HEK293 (cell line): ENCODE results near the gene ITPKB.

Source experiments
- GLIS2 ChIP-seq: fragments of 450-650 bp; formaldehyde crosslinking; IDR thresholded peaks from 2 replicates; pipeline ENCODE4 v1.5.1; 2016; ENCODE audit warnings: missing biosample characterization, missing genetic modification characterization
- KLF10 ChIP-seq: fragments of 450-650 bp; IDR thresholded peaks from 2 replicates; pipeline ENCODE4 v1.5.1; 2018; ENCODE audit warnings: missing biosample characterization, mild to moderate bottlenecking, missing genetic modification characterization
- KLF8 ChIP-seq: fragments of 450-650 bp; formaldehyde crosslinking; IDR thresholded peaks from 2 replicates; pipeline ENCODE4 v1.5.1; 2016; ENCODE audit warnings: missing biosample characterization, missing genetic modification characterization
- RBAK ChIP-seq: fragments of 450-650 bp; formaldehyde crosslinking; IDR thresholded peaks from 2 replicates; pipeline ENCODE4 v1.5.1; 2016; ENCODE audit warnings: missing biosample characterization, missing genetic modification characterization
- SCRT2 ChIP-seq: fragments of 450-650 bp; formaldehyde crosslinking; IDR thresholded peaks from 2 replicates; pipeline ENCODE4 v1.5.1; 2016; ENCODE audit warnings: missing biosample characterization, missing genetic modification characterization
- SP7 ChIP-seq: fragments of 450-650 bp; formaldehyde crosslinking; IDR thresholded peaks from 2 replicates; pipeline ENCODE4 v1.5.1; 2016; ENCODE audit warnings: missing biosample characterization, missing genetic modification characterization
- ZBTB7A ChIP-seq: fragments of 450-650 bp; formaldehyde crosslinking; IDR thresholded peaks from 2 replicates; pipeline ENCODE4 v1.5.1; 2016; ENCODE audit warnings: low read depth, missing biosample characterization, missing genetic modification characterization
- ZBTB8A ChIP-seq: fragments of 450-650 bp; formaldehyde crosslinking; IDR thresholded peaks from 2 replicates; pipeline ENCODE4 v1.5.1; 2016; ENCODE audit warnings: missing biosample characterization, missing genetic modification characterization
- ZFP41 ChIP-seq: fragments of 450-650 bp; formaldehyde crosslinking; IDR thresholded peaks from 2 replicates; pipeline ENCODE4 v1.5.1; 2016; ENCODE audit warnings: missing biosample characterization, missing genetic modification characterization, borderline replicate concordance
- ZIC2 ChIP-seq: fragments of 450-650 bp; formaldehyde crosslinking; IDR thresholded peaks from 2 replicates; pipeline ENCODE4 v1.5.1; 2016; ENCODE audit warnings: missing biosample characterization, missing genetic modification characterization
- ZNF146 ChIP-seq: fragments of 450-650 bp; formaldehyde crosslinking; IDR thresholded peaks from 2 replicates; pipeline ENCODE4 v1.5.1; 2016; ENCODE audit warnings: missing biosample characterization, missing genetic modification characterization
- ZNF211 ChIP-seq: fragments of 450-650 bp; formaldehyde crosslinking; IDR thresholded peaks from 2 replicates; pipeline ENCODE4 v1.5.1; 2016; ENCODE audit warnings: low read depth, missing biosample characterization, missing genetic modification characterization
- ZNF223 ChIP-seq: fragments of 450-650 bp; formaldehyde crosslinking; IDR thresholded peaks from 2 replicates; pipeline ENCODE4 v1.5.1; 2016; ENCODE audit warnings: missing biosample characterization, missing genetic modification characterization
- ZNF335 ChIP-seq: fragments of 450-650 bp; formaldehyde crosslinking; conservative IDR thresholded peaks from 2 replicates; pipeline ENCODE4 v1.5.1; 2016; ENCODE audit warnings: missing biosample characterization, missing genetic modification characterization
- ZNF394 ChIP-seq: fragments of 450-650 bp; formaldehyde crosslinking; IDR thresholded peaks from 2 replicates; pipeline ENCODE4 v1.5.1; 2016; ENCODE audit warnings: missing biosample characterization, missing genetic modification characterization, mild to moderate bottlenecking, moderate library complexity, borderline replicate concordance
- ZNF433 ChIP-seq: fragments of 450-650 bp; formaldehyde crosslinking; IDR thresholded peaks from 2 replicates; pipeline ENCODE4 v1.5.1; 2016; ENCODE audit warnings: missing biosample characterization, missing genetic modification characterization, low read depth
- ZNF48 ChIP-seq: fragments of 450-650 bp; formaldehyde crosslinking; IDR thresholded peaks from 2 replicates; pipeline ENCODE4 v1.5.1; 2016; ENCODE audit warnings: missing biosample characterization, missing genetic modification characterization
- ZNF529 ChIP-seq: fragments of 450-650 bp; formaldehyde crosslinking; IDR thresholded peaks from 2 replicates; pipeline ENCODE4 v1.5.1; 2017; ENCODE audit warnings: missing genetic modification characterization, missing biosample characterization; ENCODE audit not compliant: insufficient replicate concordance
- ZNF530 ChIP-seq: fragments of 450-650 bp; formaldehyde crosslinking; IDR thresholded peaks from 2 replicates; pipeline ENCODE4 v1.5.1; 2016; ENCODE audit warnings: low read depth, missing biosample characterization, missing genetic modification characterization
- ZNF560 ChIP-seq: fragments of 450-650 bp; formaldehyde crosslinking; IDR thresholded peaks from 2 replicates; pipeline ENCODE4 v1.5.1; 2017; ENCODE audit warnings: missing biosample characterization, missing genetic modification characterization, borderline replicate concordance
- ZNF600 ChIP-seq: fragments of 450-650 bp; formaldehyde crosslinking; IDR thresholded peaks from 2 replicates; pipeline ENCODE4 v1.5.1; 2016; ENCODE audit warnings: missing biosample characterization, missing genetic modification characterization
- ZNF629 ChIP-seq: fragments of 450-650 bp; formaldehyde crosslinking; IDR thresholded peaks from 2 replicates; pipeline ENCODE4 v1.5.1; 2017; ENCODE audit warnings: missing biosample characterization, missing genetic modification characterization
- ZNF660 ChIP-seq: fragments of 450-650 bp; IDR thresholded peaks from 2 replicates; pipeline ENCODE4 v1.5.1; 2018; ENCODE audit warnings: missing biosample characterization, mild to moderate bottlenecking, missing genetic modification characterization
- ZNF701 ChIP-seq: fragments of 450-650 bp; formaldehyde crosslinking; IDR thresholded peaks from 2 replicates; pipeline ENCODE4 v1.5.1; 2016; ENCODE audit warnings: missing biosample characterization, missing genetic modification characterization
- ZNF843 ChIP-seq: fragments of 450-650 bp; formaldehyde crosslinking; IDR thresholded peaks from 2 replicates; pipeline ENCODE4 v1.5.1; 2016; ENCODE audit warnings: missing biosample characterization, missing genetic modification characterization
- ZSCAN30 ChIP-seq: fragments of 450-650 bp; IDR thresholded peaks from 2 replicates; pipeline ENCODE4 v1.5.1; 2018; ENCODE audit warnings: missing biosample characterization, mild to moderate bottlenecking, missing genetic modification characterization, moderate library complexity
- TF ChIP-seq, protein P1 (sequence below): fragments of 450-650 bp; formaldehyde crosslinking; IDR thresholded peaks from 2 replicates; pipeline ENCODE4 v1.5.1; 2016; ENCODE audit warnings: missing biosample characterization, missing genetic modification characterization
- TF ChIP-seq, protein P2 (sequence below): fragments of 450-650 bp; formaldehyde crosslinking; IDR thresholded peaks from 2 replicates; pipeline ENCODE4 v1.5.1; 2017; ENCODE audit warnings: missing biosample characterization, missing genetic modification characterization
- TF ChIP-seq, protein P3 (sequence below): IDR thresholded peaks from 2 replicates; pipeline ENCODE4 v1.6.1; 2011; ENCODE audit warnings: mild to moderate bottlenecking, low read depth, low read length, borderline replicate concordance
- TF ChIP-seq, protein P4 (sequence below): fragments of 450-650 bp; formaldehyde crosslinking; optimal IDR thresholded peaks from 2 replicates; pipeline ENCODE3; 2016; ENCODE audit warnings: missing biosample characterization, mild to moderate bottlenecking, missing genetic modification characterization

The ITPKB gene

DNA sequence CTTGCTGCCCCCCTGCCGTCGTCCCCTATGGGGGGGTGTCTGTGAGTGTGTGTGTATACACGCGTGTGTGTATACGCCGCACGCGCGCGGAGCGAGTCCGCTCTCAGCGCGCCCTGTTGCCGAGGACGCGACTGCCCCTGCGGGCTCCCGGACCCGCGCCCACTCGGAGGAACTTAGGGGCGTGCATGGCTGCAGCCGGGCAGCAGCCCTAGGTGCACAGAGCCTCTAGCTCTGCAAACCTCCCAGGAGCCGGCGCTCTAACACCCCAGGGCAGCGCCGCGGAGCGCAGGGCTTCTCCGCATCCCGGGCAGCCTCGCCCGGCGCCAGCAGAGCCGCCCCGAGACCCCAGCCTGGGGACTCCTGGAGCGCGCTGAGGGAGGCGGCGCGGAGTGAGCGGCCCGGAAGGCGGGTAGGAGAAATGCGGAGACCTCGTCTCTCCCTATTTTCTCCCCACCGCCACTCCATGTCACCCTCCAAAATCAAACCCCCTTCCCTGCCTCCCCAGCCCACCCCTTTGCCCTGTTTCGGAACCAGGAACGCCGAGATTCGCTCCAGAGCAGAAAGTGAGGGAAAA is 574 bp downstream of the ITPKB start (continued):
- TF ChIP-seq ZNF48 (no peak), SCRT2 (0 out of 2 replicates have a peak, but pooled peaks have one; percentile 14), ZNF223 (tag by site-specific recombination) (no peak), ZNF629 (no peak), ZNF146 (no peak), ZNF701 (tag by site-specific recombination) (no peak), ZNF433 (tag by site-specific recombination) (no peak), ZNF560 (tag by site-specific recombination) (no peak), ZSCAN30 (tag by site-specific recombination) (peak; percentile 61; the same call in 1 of the 2 replicates), KLF8 (tag by site-specific recombination) (no peak), ZFP41 (tag by site-specific recombination) (no peak), ZNF335 (tag by site-specific recombination) (peak; percentile 87), ZBTB7A (tag by site-specific recombination) (no peak), ZIC2 (peak; percentile 95), ZNF529 (tag by site-specific recombination) (no peak), KLF10 (tag by site-specific recombination) (no peak), ZNF843 (tag by site-specific recombination) (no peak), ZBTB8A (tag by site-specific recombination) (no peak; the same call in 1 of the 2 replicates), ZNF530 (tag by site-specific recombination) (no peak), ZNF394 (tag by site-specific recombination) (peak; percentile 20; the same call in 1 of the 2 replicates), ZNF211 (no peak), GLIS2 (tag by site-specific recombination) (peak; percentile 95), RBAK (tag by site-specific recombination) (no peak), ZNF660 (tag by site-specific recombination) (0 out of 2 replicates have a peak, but pooled peaks have one; percentile 57), ZNF600 (tag by site-specific recombination) (peak; percentile 70), SP7 (peak; percentile 41; the same call in 1 of the 2 replicates)
- TF ChIP-seq, protein P1, sequence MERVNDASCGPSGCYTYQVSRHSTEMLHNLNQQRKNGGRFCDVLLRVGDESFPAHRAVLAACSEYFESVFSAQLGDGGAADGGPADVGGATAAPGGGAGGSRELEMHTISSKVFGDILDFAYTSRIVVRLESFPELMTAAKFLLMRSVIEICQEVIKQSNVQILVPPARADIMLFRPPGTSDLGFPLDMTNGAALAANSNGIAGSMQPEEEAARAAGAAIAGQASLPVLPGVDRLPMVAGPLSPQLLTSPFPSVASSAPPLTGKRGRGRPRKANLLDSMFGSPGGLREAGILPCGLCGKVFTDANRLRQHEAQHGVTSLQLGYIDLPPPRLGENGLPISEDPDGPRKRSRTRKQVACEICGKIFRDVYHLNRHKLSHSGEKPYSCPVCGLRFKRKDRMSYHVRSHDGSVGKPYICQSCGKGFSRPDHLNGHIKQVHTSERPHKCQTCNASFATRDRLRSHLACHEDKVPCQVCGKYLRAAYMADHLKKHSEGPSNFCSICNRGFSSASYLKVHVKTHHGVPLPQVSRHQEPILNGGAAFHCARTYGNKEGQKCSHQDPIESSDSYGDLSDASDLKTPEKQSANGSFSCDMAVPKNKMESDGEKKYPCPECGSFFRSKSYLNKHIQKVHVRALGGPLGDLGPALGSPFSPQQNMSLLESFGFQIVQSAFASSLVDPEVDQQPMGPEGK (tag by site-specific recombination), result peak; percentile 42; the same call in 1 of the 2 replicates
- TF ChIP-seq, protein P2, sequence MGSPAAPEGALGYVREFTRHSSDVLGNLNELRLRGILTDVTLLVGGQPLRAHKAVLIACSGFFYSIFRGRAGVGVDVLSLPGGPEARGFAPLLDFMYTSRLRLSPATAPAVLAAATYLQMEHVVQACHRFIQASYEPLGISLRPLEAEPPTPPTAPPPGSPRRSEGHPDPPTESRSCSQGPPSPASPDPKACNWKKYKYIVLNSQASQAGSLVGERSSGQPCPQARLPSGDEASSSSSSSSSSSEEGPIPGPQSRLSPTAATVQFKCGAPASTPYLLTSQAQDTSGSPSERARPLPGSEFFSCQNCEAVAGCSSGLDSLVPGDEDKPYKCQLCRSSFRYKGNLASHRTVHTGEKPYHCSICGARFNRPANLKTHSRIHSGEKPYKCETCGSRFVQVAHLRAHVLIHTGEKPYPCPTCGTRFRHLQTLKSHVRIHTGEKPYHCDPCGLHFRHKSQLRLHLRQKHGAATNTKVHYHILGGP (tag by site-specific recombination), result no peak
- TF ChIP-seq, protein P3, sequence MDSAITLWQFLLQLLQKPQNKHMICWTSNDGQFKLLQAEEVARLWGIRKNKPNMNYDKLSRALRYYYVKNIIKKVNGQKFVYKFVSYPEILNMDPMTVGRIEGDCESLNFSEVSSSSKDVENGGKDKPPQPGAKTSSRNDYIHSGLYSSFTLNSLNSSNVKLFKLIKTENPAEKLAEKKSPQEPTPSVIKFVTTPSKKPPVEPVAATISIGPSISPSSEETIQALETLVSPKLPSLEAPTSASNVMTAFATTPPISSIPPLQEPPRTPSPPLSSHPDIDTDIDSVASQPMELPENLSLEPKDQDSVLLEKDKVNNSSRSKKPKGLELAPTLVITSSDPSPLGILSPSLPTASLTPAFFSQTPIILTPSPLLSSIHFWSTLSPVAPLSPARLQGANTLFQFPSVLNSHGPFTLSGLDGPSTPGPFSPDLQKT, result no peak
- TF ChIP-seq, protein P4, sequence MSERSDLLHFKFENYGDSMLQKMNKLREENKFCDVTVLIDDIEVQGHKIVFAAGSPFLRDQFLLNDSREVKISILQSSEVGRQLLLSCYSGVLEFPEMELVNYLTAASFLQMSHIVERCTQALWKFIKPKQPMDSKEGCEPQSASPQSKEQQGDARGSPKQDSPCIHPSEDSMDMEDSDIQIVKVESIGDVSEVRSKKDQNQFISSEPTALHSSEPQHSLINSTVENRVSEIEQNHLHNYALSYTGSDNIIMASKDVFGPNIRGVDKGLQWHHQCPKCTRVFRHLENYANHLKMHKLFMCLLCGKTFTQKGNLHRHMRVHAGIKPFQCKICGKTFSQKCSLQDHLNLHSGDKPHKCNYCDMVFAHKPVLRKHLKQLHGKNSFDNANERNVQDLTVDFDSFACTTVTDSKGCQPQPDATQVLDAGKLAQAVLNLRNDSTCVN (tag by site-specific recombination), result peak; percentile 67
